Lung microvascular endothelial cell (primary cell): Measurements from ENCODE around the gene IARS2. TPM values are rescaled to one million over a fixed set of nuclear protein-coding genes. Genes with fewer than 3 reads are reported as not detected.
"Not testable (repeated sequence)": the region's sequence is repeated elsewhere in the genome, so short reads cannot be mapped to it uniquely, and the experiment has no call there.

Experiments used
- DNase-seq, 2 donors: peaks; one replicate each; pipeline versions ENCODE4 v3.0.0 to v3.0.0-alpha.2; 2010; ENCODE audit warnings: low read depth in 2 of 2
- total RNA-seq: library from RNA; depleted of rRNA; stranded (reverse); fragments of >200 nt; gene quantifications from 2 replicates; pipeline ENCODE4 v1.2.1, GENCODE V29; 2014

IARS2 gene
- total RNA-seq, 1 donor from 2014 or later = 89.9 TPM

DNA sequence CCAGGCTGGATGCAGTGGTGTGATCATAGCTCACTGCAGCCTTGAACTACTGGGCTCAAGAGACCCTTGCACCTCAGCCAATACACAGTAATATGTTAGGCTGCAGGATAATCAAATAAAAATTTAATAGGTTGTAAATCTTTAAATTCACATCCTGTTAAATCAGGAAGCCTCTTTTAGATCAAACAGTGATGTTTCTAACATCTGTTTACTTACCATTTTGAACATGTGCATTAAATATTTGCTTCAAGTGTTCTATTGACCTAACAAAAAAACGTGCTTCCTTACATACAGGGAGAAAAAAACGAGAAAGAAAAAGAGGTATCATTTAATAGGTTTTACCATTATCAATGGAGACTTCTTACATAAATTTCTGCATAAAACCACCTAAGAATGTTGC lies 70.6 kb downstream of the IARS2 start:
- no peak for DNase-seq

DNA sequence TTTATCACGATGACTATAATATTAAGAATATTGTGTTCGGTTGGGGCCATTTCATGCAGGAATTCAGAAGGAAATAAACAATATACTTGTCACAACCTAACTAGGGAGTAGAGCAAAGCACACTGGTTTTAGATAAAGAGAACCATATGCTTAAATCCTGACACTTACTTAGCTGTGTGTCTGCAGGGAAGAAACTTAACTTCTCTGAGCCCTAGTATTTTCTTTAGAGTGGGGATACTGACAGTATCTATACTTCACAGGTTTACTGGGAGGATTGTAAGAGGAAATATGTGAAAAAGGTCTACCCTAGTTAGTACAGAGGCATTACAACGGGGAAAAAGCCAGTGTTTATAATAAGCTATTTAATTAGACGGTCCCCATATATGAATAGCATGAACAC lies 72.9 kb downstream of the IARS2 start:
- no peak for DNase-seq

- not testable (repeated sequence) for DNase-seq
These were observed 76.0 kb downstream of the IARS2 start for GRCh38 chr1:220169887-220170286.

GRCh38 chr1:220170836-220171526 lies 77.0 kb downstream of the IARS2 start:
- DNase-seq = no peak

DNA sequence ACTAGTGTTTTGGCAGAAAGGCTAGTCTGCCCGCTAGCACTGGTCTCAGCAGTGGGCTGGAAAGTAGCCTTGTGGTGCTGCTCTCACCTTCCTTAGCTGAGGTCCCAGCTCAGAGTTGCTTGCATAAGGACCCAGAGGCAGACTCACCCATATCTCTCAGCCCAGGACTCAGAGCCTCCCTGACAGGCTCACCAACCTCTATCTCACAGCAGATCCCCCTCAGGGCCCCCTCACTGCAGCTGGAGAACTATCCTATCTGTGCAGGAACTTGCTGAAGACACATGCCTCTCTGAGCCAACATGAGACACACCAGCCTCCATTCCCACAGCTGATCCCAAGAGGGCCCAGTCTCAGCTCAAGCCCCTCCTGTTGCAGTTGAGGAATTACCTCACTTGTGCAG lies 82.6 kb downstream of the IARS2 start:
- DNase-seq = no peak

GRCh38 chr1:220182111-220182510 lies 88.2 kb downstream of the IARS2 start:
- DNase-seq = peak in 1 of 2 donors; percentile 68

- DNase-seq = no peak
These were observed 88.7 kb downstream of the IARS2 start for GRCh38 chr1:220182656-220183055.

GRCh38 chr1:220184506-220184905 lies 90.6 kb downstream of the IARS2 start:
- no peak for DNase-seq

DNA sequence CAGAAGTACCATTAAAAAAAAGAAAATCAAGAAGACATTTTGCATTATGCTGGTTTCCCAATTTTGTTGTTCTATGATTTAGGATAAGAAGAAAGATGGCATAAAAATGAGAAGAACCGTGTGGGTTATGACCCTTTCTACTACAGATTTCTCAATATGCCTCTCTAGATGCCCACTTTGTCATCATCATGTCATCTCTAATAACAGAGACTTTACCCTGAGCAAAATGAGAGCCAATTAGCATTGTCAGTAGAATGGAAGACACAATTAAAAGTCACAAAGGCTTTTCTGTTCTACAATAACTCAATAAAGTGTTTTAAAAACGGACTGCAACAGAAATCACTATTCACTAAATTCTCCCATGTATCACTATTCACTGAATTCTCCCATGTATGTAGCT lies 92.8 kb downstream of the IARS2 start:
- no peak for DNase-seq

DNA sequence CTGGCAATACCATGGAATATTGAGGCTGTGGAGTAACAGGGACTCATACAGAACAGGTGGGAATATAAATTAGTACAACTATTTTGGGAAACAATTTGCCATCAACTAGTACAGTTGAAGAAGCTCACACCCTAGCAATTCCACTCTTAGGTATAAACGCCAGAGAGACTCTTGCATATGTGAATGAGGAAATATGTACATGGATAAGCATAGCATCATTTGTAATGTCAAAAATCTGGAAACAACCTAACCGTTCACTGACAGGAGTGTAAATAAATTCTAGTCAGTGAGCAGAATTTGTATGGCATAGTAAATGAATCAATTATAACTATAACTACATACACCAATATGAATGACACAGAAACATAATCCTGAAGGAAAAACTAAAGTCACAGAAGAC lies 94.6 kb downstream of the IARS2 start:
- DNase-seq = no peak

GRCh38 chr1:220189750-220190347 lies 95.9 kb downstream of the IARS2 start:
- DNase-seq = peak; percentile 47 to 57

GRCh38 chr1:220195701-220196100 lies 101.8 kb downstream of the IARS2 start:
- no peak for DNase-seq

Other genes with a start within 250 kb of the IARS2 start
- gene SLC30A10, start 165.6 kb upstream of the IARS2 start, total RNA-seq = under 0.01 TPM in 1 of 2 replicates, not detected in the other
- 84.8 and 101 TPM in 2 replicates for gene EPRS1, start 47.6 kb upstream of the IARS2 start, total RNA-seq
- gene BPNT1, start 4.3 kb upstream of the IARS2 start, total RNA-seq = 20.0 and 28.6 TPM in 2 replicates
- gene RAB3GAP2, start 178.3 kb downstream of the IARS2 start, total RNA-seq = 21.1 and 23.8 TPM in 2 replicates